Breast epithelium (tissue), 3 donors: Measurements from ENCODE around the gene ZNF211.

Experiments
- CTCF ChIP-seq, 3 donors: fragments of 450-650 bp; IDR thresholded peaks; one replicate each; pipeline ENCODE4 v1.5.1; 2016 to 2017; ENCODE audit warnings: antibody characterized with exemption in 3 of 3, mild to moderate bottlenecking in 3 of 3, moderate library complexity in 3 of 3
- POLR2A ChIP-seq: fragments of 450-650 bp; IDR thresholded peaks from one replicate; pipeline ENCODE4 v1.6.1; 2016; ENCODE audit warnings: antibody characterized with exemption, mild to moderate bottlenecking, moderate library complexity
- POLR2AphosphoS5 ChIP-seq, 3 donors: sonication (generic); formaldehyde crosslinking; IDR thresholded peaks; one replicate each; pipeline ENCODE4 v1.6.1; 2017; ENCODE audit warnings: antibody characterized with exemption in 3 of 3

GRCh38 chr19:57641715-57642234 lies 8.8 kb downstream of the ZNF211 start:
- no peak for TF ChIP-seq CTCF (IDR thresholded peaks at IDR 0.05)
- no peak for TF ChIP-seq POLR2AphosphoS5 (IDR thresholded peaks at IDR 0.05)
- TF ChIP-seq POLR2A: no peak
